ENCODE results near the gene TMEM222. TPM values are rescaled to one million over a fixed set of nuclear protein-coding genes. Genes with fewer than 3 reads are reported as not detected.

The TMEM222 gene
- total and polyA plus RNA-seq, 10 of the 15 experiments (the other 5 are each of a cell fraction or from before 2014, with no cell fraction given) = 3.8 to 43.5 (median 35.4) TPM

GRCh38 chr1:27303509-27303908, 18.5 kb upstream of the TMEM222 start (continued):
- TF ChIP-seq ATF3 (IDR thresholded peaks at IDR 0.05; ENCODE audit: borderline replicate concordance, extremely low read depth, low read depth, low read length) (no peak), IKZF1 (conservative IDR thresholded peaks at IDR 0.05) (no peak), TCF3 (IDR thresholded peaks at IDR 0.05; ENCODE audit: borderline replicate concordance, insufficient read depth, low read depth, low read length) (no peak), USF2 (IDR thresholded peaks at IDR 0.05; ENCODE audit: borderline replicate concordance, low read depth, low read length) (no peak), MTA3 (IDR thresholded peaks at IDR 0.05; ENCODE audit: borderline replicate concordance, low read length) (no peak), BRCA1 (IDR thresholded peaks at IDR 0.05; ENCODE audit: low read depth, low read length) (no peak)

GRCh38 chr1:27306071-27306470, 15.9 kb upstream of the TMEM222 start:
- DNase-seq (ENCODE audit: low read depth, low spot score) (no peak), ATAC-seq (no peak), FAIRE-seq (no peak)
- Histone ChIP-seq H2AFZ (ENCODE audit: control insufficient read depth, low read depth, low read length) (no peak overlapping the region), H3K27ac (ENCODE audit: control insufficient read depth, insufficient read depth) (no peak overlapping the region), H3K36me3 (ENCODE audit: control insufficient read depth in 2 of 2, insufficient read depth in 2 of 2, low read length in 1 of 2) (peaks cover 0 to 6% of the 10 kb centered on the region in 2 experiments; a peak in 1 of 4 replicates), H3K4me1 (ENCODE audit: control insufficient read depth, insufficient read depth, low read length) (no peaks in the 10 kb centered on the region), H3K79me2 (ENCODE audit: control insufficient read depth, insufficient read depth, low read length) (no peaks in the 10 kb centered on the region), H3K27me3 (replicated peaks in 1 of 2; ENCODE audit: control insufficient read depth in 2 of 2, insufficient read depth in 2 of 2, low read length in 1 of 2) (no peaks in the 10 kb centered on the region), H4K20me1 (ENCODE audit: control insufficient read depth, insufficient read depth) (no peaks in the 10 kb centered on the region), H3K9me3 (replicated peaks; ENCODE audit: control insufficient read depth, insufficient read depth, low read length) (no peaks in the 10 kb centered on the region), H3K4me3 (no peak overlapping the region), H3K9ac (ENCODE audit: control insufficient read depth, insufficient read depth, low read length) (no peak overlapping the region), H3K4me2 (ENCODE audit: control insufficient read depth, insufficient read depth) (no peak overlapping the region)
- in situ Hi-C loops (cut with MboI) (no loop called here), intact Hi-C loops (cut with micrococcal nuclease; ENCODE audit: unreplicated experiment) (no loop called here)
- ChIA-PET RAD21 (ENCODE audit: unreplicated experiment) (interaction anchor here (1.2 kb wide), 1 partner anchor 89 kb away, joined by 4 read pairs; no protein-coding TSS in a partner anchor), CTCF (interaction anchor here (1.5 to 3.5 kb wide), 4 partner anchors 10 to 84 kb away, joined by 3 to 9 read pairs (median 6); no protein-coding TSS in a partner anchor), SMC1A (ENCODE audit: uncharacterized antibody, unreplicated experiment) (interaction anchor here (1.0 to 1.4 kb wide), 2 partner anchors 8 to 51 kb away, joined by 3 read pairs; no protein-coding TSS in a partner anchor), POLR2A (no interaction called here)
- BruUV-seq (replicated peaks) = no TSS peak
- 84% methylated on average over 11 of the region's 11 CpGs for WGBS (ENCODE audit: insufficient coverage, insufficient replicate concordance, low lambda C conversion rate, missing lambda C conversion rate)
- TF ChIP-seq EP300 (IDR thresholded peaks at IDR 0.05; ENCODE audit: borderline replicate concordance in 1 of 2, control insufficient read depth in 1 of 2, low read depth in 2 of 2, low read length in 2 of 2) (no peak), SP1 (IDR thresholded peaks at IDR 0.05; ENCODE audit: low read depth, low read length) (no peak), ZNF207 (IDR thresholded peaks at IDR 0.05; ENCODE audit: borderline replicate concordance) (no peak), IRF4 (IDR thresholded peaks at IDR 0.05; ENCODE audit: low read depth, low read length) (no peak)

Measured in GM12878 (cell line).